HepG2 (cell line): Measurements from ENCODE around the gene CMIP. TPM values are rescaled to one million over a fixed set of nuclear protein-coding genes. Genes with fewer than 3 reads are reported as not detected.

Experiments
- CREB1 ChIP-seq, 2 experiments: fragments of 450-650 bp in 1 of 2; IDR thresholded peaks; 2 replicates each; pipeline ENCODE4 v1.6.1; 2016 to 2017; ENCODE audit warnings: control low read depth in 1 of 2, mild to moderate bottlenecking in 1 of 2, missing compliant biosample characterization in 1 of 2, missing genetic modification characterization in 1 of 2
- HDAC1 ChIP-seq: sonication (generic); formaldehyde crosslinking; IDR thresholded peaks from 2 replicates; pipeline ENCODE4 v1.5.1; 2020; ENCODE audit warnings: mild to moderate bottlenecking, missing genetic modification reagents
- HDAC6 ChIP-seq: fragments of 200-600 bp; sonication (generic); IDR thresholded peaks from 2 replicates; pipeline ENCODE4 v1.7.0; 2017; ENCODE audit warnings: mild to moderate bottlenecking, antibody characterized with exemption, low read length, low read depth
- HES4 ChIP-seq: sonication (generic); formaldehyde crosslinking; IDR thresholded peaks from 2 replicates; pipeline ENCODE4 v1.9.0; 2021; ENCODE audit warnings: mild to moderate bottlenecking, missing genetic modification reagents, borderline replicate concordance
- HNRNPH1 ChIP-seq: fragments of 200-400 bp; formaldehyde crosslinking; optimal IDR thresholded peaks from 2 replicates; pipeline ENCODE3; 2017; ENCODE audit warnings: mild to moderate bottlenecking, low read depth, low read length
- KDM5A ChIP-seq: fragments of 200-600 bp; sonication (generic); IDR thresholded peaks from 2 replicates; pipeline ENCODE4 v1.7.0; 2018; ENCODE audit warnings: antibody characterized with exemption, mild to moderate bottlenecking, low read length, borderline replicate concordance
- RAD21 ChIP-seq: fragments of 450-650 bp; formaldehyde crosslinking; IDR thresholded peaks from 2 replicates; pipeline ENCODE4 v1.5.0; 2020; ENCODE audit warnings: mild to moderate bottlenecking
- RFXANK ChIP-seq: IDR thresholded peaks from 2 replicates; pipeline ENCODE4 v1.6.1; 2016
- SKI ChIP-seq: fragments of 450-650 bp; IDR thresholded peaks from one replicate; pipeline ENCODE4 v1.6.1; 2018; ENCODE audit warnings: mild to moderate bottlenecking; ENCODE audit not compliant: partially characterized antibody
- ZNF124 ChIP-seq: sonication (generic); formaldehyde crosslinking; IDR thresholded peaks from 2 replicates; pipeline ENCODE4 v1.4.0; 2020; ENCODE audit warnings: missing genetic modification reagents
- ZNF180 ChIP-seq: sonication (generic); formaldehyde crosslinking; IDR thresholded peaks from 2 replicates; pipeline ENCODE4 v1.4.0; 2020; ENCODE audit warnings: low read depth, missing genetic modification reagents, borderline replicate concordance
- ZNF33A ChIP-seq: sonication (generic); formaldehyde crosslinking; IDR thresholded peaks from 2 replicates; pipeline ENCODE4 v1.5.1; 2020; ENCODE audit warnings: missing genetic modification reagents, mild to moderate bottlenecking, moderate library complexity, borderline replicate concordance
- polyA plus RNA-seq, 8 experiments: library from polyadenylated mRNA; depleted of rRNA in 3 of 8; stranded (reverse) in 7 of 8; unstranded in 1 of 8; fragments of >200 nt; fragmentation: Illumina TruSeq in 4 of 8; extraction: Trizol in 4 of 8; gene quantifications; 2 replicates each; pipeline versions ENCODE4 v1.2.1 to v1.2.3, GENCODE V29; 2011 to 2016; ENCODE audit warnings: low read depth in 4 of 8, missing spikeins in 1 of 8, mixed read lengths in 1 of 8; ENCODE audit not compliant: insufficient read depth in 1 of 8
- total RNA-seq, 5 experiments: library from RNA; depleted of rRNA; stranded (reverse); fragments of >200 nt; fragmentation: Illumina TruSeq; extraction: Trizol; gene quantifications; 2 replicates each; pipeline ENCODE4 v1.2.3, GENCODE V29; 2016; ENCODE audit warnings: low read depth in 1 of 5
- TF ChIP-seq, protein P1 (sequence below): sonication (generic); formaldehyde crosslinking; IDR thresholded peaks from 2 replicates; pipeline ENCODE4 v1.8.0; 2022; ENCODE audit warnings: mild to moderate bottlenecking, missing genetic modification reagents; ENCODE audit not compliant: insufficient replicate concordance
- TF ChIP-seq, protein P2 (sequence below): sonication (generic); formaldehyde crosslinking; IDR thresholded peaks from 2 replicates; pipeline ENCODE4 v1.5.0; 2020; ENCODE audit warnings: mild to moderate bottlenecking, missing genetic modification reagents, borderline replicate concordance
- TF ChIP-seq, protein P3 (sequence below): sonication (generic); formaldehyde crosslinking; IDR thresholded peaks from 2 replicates; pipeline ENCODE4; 2020; ENCODE audit warnings: missing genetic modification reagents, mild to moderate bottlenecking, borderline replicate concordance

The CMIP gene
- total and polyA plus RNA-seq, 2 of the 13 experiments (the other 11 are each of a cell fraction or from before 2014, with no cell fraction given): 10.9 to 18.1 TPM

DNA sequence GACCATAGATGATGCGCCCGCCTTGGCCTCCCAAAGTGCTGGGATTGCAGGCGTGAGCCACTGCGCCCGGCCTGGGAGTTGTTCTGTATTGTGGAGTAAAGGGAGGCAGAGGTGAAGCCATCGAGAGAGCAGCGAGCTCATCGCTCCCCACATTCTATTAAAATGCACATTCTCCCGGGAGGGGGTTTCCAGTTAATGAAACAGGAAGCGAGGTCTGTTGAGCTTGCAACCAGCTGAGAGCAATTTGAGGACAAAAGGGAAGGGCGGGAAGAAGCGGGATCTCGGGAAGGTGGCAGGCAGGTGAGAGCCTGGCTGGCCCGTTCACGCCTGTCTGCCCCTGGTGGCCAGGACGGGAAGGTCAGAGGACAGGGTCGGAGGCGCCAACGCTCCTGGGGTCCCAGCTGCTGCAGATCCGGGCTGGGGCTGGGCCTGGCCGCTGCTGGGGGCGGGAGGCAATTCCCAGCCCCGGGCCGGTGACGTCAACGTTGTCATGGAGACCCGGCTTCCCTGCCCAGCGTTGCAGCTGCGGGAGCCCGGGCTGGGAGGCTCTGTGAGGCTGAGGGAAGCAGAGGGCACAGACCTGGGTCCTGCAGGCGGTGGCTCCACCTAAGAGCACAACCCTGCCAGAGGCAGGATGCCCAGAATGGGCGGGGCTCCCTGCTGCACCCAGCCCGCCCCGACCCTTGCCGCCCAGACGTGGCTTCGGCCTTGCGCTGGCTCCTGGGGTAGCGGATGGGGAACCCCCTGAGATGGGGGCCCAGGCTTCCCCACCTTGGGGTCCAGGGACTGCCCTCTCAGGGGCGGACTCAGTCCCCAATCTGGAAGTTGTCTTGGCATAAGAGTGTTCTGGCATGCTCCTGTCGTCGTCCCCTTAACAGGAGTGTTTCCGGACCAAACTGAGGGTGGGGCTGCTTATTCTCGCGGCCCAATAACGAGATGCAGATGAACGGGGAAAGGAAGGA is 285.8 kb downstream of the CMIP start (continued):
- TF ChIP-seq ZNF33A (CRISPR knock-in tag) (no peak), HES4 (CRISPR knock-in tag) (no peak), ZNF180 (CRISPR knock-in tag) (no peak), HDAC1 (no peak), SKI (no peak), ZNF124 (peak; percentile 34; the same call in 1 of the 2 replicates), RAD21 (CRISPR knock-in tag) (peak; percentile 49; the same call in 1 of the 2 replicates), KDM5A (no peak), HNRNPH1 (no peak), HDAC6 (no peak), RFXANK (0 out of 2 replicates have a peak, but pooled peaks have one; percentile 68), CREB1 (IDR thresholded peaks at IDR 0.05) (peak; percentile 89), CREB1 (CRISPR knock-in tag; IDR thresholded peaks at IDR 0.05) (no peak)
- TF ChIP-seq, protein P1, sequence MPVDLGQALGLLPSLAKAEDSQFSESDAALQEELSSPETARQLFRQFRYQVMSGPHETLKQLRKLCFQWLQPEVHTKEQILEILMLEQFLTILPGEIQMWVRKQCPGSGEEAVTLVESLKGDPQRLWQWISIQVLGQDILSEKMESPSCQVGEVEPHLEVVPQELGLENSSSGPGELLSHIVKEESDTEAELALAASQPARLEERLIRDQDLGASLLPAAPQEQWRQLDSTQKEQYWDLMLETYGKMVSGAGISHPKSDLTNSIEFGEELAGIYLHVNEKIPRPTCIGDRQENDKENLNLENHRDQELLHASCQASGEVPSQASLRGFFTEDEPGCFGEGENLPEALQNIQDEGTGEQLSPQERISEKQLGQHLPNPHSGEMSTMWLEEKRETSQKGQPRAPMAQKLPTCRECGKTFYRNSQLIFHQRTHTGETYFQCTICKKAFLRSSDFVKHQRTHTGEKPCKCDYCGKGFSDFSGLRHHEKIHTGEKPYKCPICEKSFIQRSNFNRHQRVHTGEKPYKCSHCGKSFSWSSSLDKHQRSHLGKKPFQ (CRISPR knock-in tag): no peak
- TF ChIP-seq, protein P2, sequence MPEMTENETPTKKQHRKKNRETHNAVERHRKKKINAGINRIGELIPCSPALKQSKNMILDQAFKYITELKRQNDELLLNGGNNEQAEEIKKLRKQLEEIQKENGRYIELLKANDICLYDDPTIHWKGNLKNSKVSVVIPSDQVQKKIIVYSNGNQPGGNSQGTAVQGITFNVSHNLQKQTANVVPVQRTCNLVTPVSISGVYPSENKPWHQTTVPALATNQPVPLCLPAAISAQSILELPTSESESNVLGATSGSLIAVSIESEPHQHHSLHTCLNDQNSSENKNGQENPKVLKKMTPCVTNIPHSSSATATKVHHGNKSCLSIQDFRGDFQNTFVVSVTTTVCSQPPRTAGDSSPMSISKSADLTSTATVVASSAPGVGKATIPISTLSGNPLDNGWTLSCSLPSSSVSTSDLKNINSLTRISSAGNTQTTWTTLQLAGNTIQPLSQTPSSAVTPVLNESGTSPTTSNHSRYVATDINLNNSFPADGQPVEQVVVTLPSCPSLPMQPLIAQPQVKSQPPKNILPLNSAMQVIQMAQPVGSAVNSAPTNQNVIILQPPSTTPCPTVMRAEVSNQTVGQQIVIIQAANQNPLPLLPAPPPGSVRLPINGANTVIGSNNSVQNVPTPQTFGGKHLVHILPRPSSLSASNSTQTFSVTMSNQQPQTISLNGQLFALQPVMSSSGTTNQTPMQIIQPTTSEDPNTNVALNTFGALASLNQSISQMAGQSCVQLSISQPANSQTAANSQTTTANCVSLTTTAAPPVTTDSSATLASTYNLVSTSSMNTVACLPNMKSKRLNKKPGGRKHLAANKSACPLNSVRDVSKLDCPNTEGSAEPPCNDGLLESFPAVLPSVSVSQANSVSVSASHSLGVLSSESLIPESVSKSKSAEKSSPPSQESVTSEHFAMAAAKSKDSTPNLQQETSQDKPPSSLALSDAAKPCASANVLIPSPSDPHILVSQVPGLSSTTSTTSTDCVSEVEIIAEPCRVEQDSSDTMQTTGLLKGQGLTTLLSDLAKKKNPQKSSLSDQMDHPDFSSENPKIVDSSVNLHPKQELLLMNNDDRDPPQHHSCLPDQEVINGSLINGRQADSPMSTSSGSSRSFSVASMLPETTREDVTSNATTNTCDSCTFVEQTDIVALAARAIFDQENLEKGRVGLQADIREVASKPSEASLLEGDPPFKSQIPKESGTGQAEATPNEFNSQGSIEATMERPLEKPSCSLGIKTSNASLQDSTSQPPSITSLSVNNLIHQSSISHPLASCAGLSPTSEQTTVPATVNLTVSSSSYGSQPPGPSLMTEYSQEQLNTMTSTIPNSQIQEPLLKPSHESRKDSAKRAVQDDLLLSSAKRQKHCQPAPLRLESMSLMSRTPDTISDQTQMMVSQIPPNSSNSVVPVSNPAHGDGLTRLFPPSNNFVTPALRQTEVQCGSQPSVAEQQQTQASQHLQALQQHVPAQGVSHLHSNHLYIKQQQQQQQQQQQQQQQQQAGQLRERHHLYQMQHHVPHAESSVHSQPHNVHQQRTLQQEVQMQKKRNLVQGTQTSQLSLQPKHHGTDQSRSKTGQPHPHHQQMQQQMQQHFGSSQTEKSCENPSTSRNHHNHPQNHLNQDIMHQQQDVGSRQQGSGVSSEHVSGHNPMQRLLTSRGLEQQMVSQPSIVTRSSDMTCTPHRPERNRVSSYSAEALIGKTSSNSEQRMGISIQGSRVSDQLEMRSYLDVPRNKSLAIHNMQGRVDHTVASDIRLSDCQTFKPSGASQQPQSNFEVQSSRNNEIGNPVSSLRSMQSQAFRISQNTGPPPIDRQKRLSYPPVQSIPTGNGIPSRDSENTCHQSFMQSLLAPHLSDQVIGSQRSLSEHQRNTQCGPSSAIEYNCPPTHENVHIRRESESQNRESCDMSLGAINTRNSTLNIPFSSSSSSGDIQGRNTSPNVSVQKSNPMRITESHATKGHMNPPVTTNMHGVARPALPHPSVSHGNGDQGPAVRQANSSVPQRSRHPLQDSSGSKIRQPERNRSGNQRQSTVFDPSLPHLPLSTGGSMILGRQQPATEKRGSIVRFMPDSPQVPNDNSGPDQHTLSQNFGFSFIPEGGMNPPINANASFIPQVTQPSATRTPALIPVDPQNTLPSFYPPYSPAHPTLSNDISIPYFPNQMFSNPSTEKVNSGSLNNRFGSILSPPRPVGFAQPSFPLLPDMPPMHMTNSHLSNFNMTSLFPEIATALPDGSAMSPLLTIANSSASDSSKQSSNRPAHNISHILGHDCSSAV (CRISPR knock-in tag): no peak
- TF ChIP-seq, protein P3, sequence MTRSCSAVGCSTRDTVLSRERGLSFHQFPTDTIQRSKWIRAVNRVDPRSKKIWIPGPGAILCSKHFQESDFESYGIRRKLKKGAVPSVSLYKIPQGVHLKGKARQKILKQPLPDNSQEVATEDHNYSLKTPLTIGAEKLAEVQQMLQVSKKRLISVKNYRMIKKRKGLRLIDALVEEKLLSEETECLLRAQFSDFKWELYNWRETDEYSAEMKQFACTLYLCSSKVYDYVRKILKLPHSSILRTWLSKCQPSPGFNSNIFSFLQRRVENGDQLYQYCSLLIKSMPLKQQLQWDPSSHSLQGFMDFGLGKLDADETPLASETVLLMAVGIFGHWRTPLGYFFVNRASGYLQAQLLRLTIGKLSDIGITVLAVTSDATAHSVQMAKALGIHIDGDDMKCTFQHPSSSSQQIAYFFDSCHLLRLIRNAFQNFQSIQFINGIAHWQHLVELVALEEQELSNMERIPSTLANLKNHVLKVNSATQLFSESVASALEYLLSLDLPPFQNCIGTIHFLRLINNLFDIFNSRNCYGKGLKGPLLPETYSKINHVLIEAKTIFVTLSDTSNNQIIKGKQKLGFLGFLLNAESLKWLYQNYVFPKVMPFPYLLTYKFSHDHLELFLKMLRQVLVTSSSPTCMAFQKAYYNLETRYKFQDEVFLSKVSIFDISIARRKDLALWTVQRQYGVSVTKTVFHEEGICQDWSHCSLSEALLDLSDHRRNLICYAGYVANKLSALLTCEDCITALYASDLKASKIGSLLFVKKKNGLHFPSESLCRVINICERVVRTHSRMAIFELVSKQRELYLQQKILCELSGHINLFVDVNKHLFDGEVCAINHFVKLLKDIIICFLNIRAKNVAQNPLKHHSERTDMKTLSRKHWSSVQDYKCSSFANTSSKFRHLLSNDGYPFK: no peak; the same call in 1 of the 2 replicates
